ENCODE data around the gene LAMB1.

DNA sequence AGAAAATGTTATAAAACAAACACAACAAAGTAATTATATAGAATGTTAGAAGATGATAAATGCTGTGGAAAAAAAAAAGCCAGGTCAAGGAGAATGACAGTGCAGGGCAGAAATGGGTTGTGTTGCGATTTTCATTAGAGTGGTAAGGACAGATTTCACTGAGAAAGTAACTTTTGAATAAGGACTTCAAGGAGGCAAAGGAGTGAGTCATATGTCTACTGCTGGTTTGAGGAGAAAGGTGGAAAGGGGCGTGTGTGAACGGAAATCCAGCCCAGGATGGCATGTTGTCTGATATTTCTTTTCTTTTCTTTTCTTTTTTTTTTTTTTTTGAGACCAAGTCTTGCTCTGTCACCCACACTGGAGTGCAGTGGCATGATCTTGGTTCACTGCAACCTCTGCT, 124.3 kb downstream of the LAMB1 start:
- TF ChIP-seq CTCF (IDR thresholded peaks at IDR 0.05; ENCODE audit: insufficient read depth, low read length, poor library complexity, severe bottlenecking) (no peak), EZH2phosphoT487 (conservative IDR thresholded peaks at IDR 0.05; ENCODE audit: low read length) (no peak)
